Activated CD4-positive, CD25-positive, alpha-beta regulatory T cell treated with anti-CD3 and anti-CD28 coated beads, Interleukin-2, amount 50 U/mL, for 72 hours (primary cell): ENCODE data around the gene WDR93.

Source experiments
- DNase-seq: peaks from one replicate; pipeline ENCODE4 v3.0.0; 2021

Gene WDR93

DNA sequence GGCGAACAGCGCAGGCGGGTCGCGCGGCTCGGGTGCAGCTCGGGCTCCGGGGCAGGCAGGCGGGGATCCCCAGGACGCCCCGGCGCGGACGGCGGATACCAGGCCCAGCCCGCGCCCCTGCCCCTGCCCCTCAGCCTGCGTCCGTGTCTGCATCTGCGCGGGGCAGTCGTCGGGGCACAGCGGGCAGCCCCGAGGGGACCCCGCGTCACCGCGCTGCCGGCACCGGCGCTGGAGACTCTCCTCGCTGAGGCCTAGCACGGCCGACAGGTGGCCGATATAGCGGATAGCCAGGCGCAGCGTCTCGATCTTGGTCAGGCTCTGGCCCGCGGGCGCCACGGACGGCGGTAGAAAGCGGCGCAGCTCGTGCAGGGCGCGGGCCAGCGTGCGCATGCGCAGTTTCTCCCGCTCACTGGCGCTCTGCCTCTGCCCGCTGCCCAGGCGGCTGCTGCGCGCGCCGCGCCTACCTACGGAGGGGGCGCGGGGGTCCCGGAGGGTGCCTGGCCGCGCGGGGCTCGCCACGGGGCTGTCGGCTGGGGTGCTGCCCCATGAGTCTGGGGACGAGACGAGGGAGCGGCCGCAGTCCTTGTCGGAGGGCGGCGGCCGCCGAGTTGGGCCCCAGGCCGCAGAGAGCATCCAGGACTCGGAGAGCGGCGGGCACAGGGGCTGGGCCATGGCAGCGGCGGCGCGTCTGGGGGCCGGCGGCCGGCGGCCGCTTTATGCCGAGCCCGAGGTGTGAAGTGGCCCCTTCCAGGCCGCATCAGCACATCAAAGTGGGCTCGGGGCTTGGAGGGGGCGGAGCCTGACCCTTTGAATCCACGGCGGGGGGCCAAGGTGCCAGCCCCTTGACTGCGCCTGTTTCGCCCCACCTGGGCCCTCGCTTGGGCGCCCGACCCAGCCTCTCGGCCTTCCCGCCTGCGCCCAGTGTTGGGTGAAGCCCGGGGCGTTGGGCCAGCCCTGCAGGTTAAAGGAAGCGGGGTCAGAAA, 60.2 kb downstream of the WDR93 start, which contains the start of gene MESP1:
Gene MESP1, minus strand, starts transcription at position 690 of the 983 bp plus-strand sequence. Its CDS starts 18 bp downstream, at position 672.
- peak; percentile 91 for DNase-seq

GRCh38 chr15:89751748-89752147, 61.1 kb downstream of the WDR93 start:
- no peak for DNase-seq

DNA sequence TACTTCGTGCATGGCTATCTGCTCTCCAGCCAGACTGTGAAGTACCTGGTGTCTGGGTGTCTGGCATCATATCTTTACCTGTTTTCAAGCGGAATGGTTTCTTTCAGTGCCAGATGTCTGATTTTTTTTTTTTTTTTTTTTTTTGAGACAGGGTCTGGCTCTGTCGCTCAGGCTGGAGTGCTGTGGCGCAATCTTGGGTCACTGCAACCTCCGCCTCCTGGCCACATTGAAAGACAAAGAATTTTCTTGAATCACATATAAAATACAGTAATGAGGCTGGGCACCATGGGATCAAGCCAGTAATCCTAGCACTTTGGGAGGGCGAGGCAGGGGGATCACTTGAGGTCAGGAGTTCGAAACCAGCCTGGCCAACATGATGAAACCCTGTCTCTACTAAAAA, 63.2 kb downstream of the WDR93 start:
- no peak for DNase-seq

DNA sequence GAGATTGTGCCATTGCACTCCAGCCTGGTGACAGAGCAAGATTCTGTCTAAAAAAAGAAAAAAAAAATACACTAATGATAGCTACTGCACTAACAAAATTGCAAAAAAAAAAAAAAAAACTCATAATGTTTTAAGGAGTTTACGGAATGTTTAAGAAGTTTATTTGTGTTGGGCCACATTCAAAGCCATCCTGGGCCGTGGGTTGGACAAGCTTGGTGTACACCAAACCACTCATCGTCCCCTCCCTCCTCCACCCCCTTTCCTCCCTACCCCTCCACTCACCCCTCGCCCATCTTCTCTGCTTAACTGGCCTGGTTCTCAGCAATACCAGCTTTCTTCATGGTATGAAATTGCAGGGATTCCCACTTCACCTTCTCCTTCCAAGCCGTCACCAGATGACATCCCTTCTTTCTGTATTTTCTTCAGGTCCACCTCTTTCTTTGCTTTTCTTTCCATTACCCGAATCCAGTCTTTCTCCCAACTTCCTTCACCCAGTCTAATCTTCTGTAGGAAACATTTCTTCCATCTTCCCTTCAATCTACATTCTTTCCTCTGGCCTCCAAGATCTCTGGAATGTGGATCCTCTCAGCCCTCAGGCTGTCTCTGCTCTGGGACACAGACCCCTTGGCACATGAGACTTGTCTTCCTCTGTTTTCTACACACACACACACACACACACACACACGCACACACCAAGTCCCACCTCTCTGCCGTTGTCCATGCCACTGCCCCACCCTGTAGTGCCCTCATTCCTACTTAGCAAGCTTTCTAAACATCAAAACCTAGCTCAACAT, 63.9 kb downstream of the WDR93 start:
- no peak for DNase-seq

GRCh38 chr15:89755701-89756100, 65.1 kb downstream of the WDR93 start:
- DNase-seq: no peak

DNA sequence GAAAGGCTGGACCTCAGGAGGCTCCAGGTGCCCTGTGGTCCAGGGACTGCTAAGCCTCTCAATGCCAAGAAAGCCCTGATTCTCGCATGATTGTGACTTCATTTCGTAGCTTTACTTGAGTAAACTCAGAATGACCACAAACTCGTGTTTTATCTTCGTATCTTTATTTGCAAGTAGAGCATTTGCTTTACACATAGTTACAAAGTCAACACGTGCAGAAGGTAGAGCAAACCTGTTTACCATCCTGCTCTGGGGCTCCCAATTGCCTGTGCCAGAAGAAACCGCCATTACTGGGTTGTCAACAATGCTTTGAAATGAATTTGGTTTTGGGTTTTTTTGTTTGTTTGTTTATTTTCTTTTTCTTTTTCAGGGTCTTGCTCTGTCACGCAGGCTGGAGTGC, 66.3 kb downstream of the WDR93 start:
- DNase-seq: no peak

DNA sequence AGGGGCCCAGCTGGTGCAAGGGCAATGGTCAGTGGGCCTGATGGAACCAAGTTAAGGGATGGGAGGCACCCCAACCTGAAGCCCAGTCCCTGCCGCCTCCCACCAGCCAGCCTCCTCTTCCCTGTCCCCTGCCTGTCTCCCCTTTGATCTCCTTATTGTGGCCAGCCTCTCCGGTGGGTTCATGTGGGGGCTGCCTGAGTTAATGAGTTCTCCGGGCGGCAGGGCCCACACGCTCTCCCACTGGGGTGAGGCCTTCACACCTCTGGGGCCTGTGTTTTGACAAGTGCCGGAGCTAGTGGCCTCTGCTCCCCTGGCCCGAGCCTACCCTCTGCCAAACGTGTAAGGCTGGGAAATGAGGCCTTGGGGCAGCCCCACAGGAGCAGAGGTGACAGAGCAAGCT, 67.7 kb downstream of the WDR93 start:
- no peak for DNase-seq

- no peak for DNase-seq
These were observed 68.4 kb downstream of the WDR93 start for GRCh38 chr15:89758981-89759380.

GRCh38 chr15:89759835-89760234, 69.2 kb downstream of the WDR93 start:
- no peak for DNase-seq

DNA sequence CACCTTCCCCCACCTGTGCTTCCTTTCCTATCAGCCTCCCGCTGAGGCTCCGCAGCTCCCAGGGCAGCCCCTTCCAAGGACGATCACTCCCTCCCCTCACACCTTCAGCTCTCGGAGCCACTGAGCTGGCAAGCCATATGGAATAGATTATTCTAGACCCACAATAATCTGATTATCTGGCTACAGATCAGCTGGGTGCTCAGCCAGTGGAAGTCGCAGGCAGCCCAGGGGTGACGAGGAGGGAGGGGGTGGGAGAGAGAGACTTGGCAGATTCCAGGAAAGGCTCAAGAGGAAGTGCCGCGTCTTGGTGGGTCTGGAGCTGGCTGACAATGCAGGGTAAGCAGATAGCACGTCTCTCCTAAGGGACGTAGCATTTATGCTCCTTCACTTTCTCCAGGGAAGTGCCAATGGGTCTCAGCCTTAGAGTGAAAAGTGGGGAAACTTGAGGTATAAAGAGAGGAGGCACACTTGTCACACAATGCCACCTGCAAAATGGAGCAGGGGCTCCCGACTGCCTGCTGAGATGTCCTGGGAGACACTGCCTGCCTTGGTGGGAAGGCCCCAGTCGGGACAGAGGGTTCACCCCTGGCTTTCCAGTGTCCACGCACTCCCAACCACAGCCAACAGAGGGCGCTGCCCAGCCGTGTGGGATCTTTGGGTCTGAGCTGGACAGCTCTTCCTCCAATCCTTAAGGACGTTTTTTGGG, 69.8 kb downstream of the WDR93 start:
- peak; percentile 79 for DNase-seq

DNA sequence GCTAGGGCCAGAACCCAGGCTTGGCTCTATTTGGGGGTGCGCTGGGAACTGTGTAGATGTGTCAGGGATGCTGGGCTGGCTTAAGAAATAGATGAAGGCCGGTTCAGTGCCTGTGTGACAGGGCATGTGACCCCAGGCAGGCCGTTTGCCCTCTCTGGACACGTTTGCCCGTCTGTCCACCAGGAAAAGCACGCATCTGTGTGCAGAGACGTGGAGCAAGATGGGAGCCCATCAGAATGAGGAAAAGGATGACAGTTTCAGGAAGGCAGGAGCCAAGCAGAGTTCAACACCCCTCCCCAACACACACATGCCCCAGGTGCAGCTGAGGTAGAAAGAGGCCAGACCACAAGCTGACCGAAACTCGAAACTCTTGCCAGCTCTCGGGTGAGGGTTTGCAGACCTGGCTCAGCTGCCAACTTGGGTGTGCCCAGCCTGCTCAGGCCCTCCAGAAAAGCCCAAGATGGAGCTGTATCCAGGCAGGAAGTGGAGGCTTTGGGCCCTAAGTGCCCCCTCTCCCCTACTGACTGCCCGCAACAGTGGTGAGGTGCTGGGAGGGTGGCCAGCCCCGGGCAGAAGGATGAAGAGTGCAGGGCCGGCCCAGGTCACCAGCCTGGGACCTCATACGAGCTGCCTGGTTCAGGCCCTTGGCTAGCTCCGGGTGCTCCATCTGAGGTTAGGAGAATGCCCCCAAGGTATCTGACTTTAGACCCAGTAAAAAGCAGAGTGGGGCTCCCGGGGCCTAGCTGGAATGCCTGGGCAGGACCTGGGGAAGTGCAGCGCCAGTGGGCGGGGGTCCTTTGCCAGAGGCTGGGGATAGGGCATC, 70.6 kb downstream of the WDR93 start:
- no peak for DNase-seq

GRCh38 chr15:89761929-89762328, 71.3 kb downstream of the WDR93 start:
- no peak for DNase-seq

GRCh38 chr15:89765694-89766093, 75.1 kb downstream of the WDR93 start:
- no peak for DNase-seq

DNA sequence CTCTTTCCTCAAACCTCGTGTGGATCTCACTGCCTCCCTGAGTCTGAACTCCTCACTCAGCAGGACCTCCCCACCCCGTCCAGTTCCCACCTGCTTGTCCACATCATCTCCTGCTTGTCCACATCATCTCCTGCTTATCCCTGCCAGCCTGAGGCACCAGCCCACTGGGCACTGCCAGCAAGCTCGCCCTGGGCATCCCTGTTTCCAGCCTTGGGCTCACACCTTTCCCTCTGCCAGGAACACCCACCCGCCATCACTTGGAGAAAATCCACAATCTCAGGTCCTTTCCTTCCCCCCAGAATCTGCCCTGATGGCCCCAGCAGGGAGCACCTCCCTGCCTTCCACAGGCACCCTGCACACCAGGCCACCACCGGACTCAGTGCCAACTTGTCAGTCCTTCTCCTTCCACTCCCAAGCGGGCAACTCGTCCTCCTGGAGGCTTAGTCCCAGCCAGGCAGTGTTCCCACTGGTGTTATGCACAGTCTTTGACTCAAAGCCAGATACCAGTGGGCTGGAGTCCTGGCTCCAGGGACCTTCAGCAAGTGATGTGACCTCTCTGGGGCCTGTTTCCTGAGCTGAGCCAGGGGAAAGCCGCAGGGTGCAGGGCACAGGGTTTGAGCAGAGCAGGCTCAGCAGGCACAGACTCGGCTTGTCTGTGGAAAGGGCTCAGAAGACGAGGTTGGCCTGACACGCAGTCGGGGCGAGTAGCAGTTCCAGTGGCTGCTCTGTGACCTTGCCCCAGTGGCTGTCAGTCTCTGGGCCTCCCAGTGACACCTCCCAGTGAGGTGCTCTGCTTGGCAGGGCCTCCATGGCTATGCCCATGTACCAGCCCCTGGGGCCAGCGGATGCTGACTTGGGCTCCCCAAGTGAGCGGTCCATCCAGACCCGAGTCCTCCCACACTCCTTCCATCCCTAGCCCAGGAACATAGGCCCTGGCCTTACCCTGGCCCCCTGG, 76.0 kb downstream of the WDR93 start:
- no peak for DNase-seq

DNA sequence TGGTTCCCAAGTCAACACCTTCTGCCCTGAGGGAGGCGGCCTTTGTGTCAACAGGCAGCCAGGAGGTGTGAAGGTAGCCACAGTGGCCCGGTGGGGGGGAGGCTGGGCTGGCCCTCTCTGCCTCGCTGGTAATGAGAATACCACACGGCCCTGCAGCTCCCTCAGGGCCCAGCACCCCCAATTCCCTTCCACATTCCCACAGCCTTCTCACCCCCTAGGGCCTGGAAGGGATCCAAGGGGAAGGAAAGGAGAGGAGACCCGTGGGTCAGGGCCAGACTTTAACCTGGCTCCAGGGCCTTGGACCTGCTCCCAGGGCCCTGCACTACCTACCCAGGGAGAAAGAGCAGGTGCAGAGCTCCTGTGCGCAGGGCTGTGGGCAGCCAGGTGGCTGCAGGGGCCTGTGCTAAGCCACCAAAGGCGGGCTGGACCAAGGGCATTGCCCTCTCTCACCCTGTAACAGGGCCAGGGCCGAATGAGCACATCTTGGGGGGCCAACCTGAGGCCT, 76.9 kb downstream of the WDR93 start:
- DNase-seq: no peak

GRCh38 chr15:89768071-89768500, 77.5 kb downstream of the WDR93 start:
- no peak for DNase-seq

DNA sequence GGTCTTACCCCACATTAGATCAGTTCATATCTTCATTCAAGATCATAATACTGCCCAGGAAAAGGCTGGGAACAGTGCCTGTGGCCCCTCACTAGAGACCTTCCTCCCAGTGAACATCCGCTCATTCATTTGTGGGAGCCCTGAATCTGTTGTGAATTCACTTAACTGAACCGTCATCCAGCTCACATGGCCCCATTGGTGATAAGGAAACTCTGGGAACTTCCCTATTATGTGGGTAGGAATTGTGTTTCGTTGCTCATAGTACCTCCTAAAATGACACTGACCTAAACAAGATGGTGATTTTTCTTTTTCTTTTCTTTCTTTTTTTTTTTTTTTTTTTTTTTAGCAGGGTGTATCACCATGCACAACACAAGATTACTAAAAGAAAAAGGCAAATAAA, 78.8 kb downstream of the WDR93 start:
- DNase-seq: no peak

GRCh38 chr15:89770041-89770440, 79.4 kb downstream of the WDR93 start:
- DNase-seq: no peak

DNA sequence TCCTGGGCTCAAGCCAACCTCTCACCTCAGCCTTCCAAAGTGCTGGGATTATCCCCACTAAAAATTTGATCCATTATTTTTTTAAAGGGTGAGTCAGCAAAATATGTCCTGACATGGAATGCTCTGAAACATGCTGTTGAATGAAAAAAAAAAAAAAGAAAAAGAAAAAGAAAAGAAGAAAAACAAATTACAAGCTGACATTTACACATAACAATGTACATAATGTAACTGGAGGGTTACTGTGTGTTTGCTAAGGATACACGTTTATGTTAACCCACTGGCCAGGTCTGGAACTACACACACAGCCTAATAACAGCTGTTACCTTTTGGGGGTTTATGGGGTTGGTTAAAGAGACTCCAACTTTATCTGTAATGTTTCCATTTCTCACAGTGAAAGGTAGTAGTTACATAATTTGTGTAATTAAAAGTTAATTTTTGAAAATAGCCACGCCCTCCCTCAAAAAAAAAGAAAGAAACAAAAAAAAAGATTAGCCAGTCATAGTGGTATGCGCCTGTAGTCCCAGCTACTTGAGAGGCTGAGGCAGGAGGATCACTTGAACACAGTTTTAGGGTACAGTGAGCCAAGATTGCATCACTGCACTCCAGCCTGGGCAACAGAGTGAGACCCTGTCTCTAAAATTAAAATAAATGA, 82.4 kb downstream of the WDR93 start:
- no peak for DNase-seq

DNA sequence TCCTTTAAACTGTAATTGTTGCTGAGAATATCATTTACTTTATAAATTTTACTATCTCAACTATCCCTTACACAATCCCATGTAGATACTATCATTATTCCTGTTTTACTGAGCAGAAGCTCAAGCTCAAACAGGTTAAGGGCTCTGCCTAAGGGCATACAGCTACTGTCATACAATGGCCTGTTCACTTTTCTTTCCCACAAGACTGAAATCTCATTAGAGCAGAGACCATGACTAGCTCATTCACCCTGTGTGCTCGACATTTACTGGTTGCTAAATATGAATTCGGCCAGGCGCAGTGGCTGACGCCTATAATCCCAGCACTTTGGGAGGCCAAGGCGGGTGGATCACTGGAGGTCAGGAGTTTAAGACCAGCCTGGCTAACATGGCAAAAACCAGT, 83.9 kb downstream of the WDR93 start:
- DNase-seq: no peak
